Measurements from ENCODE around the gene VPS8.

VPS8 gene, protein sequence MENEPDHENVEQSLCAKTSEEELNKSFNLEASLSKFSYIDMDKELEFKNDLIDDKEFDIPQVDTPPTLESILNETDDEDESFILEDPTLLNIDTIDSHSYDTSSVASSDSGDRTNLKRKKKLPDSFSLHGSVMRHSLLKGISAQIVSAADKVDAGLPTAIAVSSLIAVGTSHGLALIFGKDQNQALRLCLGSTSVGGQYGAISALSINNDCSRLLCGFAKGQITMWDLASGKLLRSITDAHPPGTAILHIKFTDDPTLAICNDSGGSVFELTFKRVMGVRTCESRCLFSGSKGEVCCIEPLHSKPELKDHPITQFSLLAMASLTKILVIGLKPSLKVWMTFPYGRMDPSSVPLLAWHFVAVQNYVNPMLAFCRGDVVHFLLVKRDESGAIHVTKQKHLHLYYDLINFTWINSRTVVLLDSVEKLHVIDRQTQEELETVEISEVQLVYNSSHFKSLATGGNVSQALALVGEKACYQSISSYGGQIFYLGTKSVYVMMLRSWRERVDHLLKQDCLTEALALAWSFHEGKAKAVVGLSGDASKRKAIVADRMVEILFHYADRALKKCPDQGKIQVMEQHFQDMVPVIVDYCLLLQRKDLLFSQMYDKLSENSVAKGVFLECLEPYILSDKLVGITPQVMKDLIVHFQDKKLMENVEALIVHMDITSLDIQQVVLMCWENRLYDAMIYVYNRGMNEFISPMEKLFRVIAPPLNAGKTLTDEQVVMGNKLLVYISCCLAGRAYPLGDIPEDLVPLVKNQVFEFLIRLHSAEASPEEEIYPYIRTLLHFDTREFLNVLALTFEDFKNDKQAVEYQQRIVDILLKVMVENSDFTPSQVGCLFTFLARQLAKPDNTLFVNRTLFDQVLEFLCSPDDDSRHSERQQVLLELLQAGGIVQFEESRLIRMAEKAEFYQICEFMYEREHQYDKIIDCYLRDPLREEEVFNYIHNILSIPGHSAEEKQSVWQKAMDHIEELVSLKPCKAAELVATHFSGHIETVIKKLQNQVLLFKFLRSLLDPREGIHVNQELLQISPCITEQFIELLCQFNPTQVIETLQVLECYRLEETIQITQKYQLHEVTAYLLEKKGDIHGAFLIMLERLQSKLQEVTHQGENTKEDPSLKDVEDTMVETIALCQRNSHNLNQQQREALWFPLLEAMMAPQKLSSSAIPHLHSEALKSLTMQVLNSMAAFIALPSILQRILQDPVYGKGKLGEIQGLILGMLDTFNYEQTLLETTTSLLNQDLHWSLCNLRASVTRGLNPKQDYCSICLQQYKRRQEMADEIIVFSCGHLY (N-terminal part only)

DNA sequence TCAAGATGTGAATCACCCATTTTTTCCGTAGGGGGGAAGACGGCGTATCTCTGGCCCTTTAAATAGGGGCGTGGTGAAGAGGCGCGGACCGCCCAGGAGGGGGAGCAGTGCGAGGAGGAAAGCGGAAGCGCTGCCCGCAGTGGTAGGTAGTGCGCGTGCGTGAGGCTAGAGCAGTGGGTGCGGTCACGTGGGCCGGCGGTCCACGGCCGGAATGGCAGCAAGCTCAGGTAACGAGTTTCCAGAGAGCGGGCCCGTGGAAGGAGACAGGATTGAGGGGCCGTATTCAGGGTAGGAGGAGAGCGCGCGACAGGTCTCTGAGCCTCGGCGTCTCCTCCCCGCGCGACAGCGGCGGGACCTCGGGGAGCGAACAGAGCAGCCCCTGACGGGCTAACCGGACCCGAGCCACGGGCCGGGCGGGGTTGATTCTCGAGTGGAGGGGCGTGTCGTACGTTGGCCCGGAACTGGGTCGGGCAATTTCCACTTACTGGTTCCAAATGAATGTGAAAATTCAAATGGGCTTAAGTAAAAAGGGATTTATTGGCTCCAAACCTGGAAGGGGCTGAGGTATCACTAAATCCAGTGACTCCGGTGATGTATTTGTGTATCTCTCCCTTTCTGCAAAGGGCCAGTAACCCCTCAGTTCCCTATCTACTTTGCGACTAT is at the start of gene VPS8:
Gene VPS8, plus strand, starts transcription at position 168 of the 663 bp plus-strand sequence. CDS start 12,467 bp downstream, outside the sequence.
- peak; percentile 97 for DNase-seq (ENCODE audit: low read depth)

DNA sequence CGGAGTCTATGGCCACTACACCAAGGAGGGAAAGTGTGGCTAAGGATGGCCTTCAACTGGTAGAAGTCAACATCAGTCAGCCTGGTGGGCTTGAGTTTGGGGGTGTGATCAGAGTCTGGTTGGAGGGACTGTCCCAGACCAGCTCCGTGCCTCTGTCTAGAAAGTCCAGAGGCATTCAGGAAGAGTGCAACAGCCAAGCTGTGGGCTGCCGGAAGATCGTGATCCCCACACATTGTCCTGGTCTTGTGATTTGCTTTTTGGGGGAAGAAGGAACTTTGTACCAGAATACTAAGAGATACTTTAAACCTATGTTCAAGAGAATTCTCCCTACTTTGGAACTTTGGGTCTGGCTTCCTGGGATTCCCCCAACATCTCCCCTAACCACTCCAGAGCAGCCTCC is 47.8 kb upstream of the VPS8 start:
- DNase-seq (ENCODE audit: low read depth): no peak

DNA sequence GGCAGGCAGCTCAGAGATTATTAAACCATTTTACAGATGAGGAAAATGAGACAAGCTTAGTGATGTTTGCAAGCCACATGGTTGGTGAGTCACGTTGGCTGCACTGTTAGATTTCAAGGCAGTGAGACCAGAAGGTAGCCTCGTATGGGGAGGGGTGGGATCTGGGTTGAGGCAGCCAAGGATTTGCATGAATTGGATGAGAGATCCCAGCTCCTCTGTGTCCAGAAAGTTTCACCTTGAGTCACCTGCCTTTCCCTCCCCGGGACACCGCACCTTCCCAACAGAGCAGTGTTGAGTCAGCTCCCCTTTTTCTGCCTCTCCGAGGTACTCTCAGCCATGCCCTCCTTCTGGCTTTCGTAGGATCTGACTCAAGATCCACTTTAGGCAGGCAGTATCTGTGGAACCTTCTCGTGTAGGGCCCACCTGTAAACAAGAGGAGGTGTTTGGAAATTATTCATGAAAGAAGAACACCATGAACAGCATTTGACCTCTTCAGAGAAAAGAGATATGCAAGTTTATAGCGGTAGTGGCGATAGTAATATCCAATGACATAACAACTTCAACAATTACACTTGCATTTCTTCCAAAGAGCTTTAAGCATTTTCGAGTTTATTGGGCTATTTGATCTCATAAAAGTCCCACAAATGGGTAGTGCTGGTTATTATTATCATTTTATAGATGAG is 46.8 kb upstream of the VPS8 start:
- no peak for DNase-seq (ENCODE audit: low read depth)

DNA sequence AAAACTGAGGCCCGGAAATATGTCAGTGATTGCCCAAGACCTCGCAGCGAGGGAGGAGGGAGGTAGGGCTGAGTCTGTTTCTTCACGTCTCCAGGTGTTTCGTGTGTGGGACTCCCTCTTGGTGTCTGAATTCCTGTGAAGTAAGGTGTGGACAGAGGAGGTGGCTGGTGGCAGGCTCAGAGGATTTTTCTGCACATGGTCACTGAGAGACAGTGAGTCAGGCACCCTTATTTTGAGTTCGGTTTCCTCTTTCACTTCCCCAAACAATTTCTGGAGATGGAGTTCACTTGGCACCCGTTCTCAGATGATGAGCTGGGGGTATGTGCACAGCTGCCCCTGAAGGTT is 46.3 kb upstream of the VPS8 start:
- no peak for DNase-seq (ENCODE audit: low read depth)

DNA sequence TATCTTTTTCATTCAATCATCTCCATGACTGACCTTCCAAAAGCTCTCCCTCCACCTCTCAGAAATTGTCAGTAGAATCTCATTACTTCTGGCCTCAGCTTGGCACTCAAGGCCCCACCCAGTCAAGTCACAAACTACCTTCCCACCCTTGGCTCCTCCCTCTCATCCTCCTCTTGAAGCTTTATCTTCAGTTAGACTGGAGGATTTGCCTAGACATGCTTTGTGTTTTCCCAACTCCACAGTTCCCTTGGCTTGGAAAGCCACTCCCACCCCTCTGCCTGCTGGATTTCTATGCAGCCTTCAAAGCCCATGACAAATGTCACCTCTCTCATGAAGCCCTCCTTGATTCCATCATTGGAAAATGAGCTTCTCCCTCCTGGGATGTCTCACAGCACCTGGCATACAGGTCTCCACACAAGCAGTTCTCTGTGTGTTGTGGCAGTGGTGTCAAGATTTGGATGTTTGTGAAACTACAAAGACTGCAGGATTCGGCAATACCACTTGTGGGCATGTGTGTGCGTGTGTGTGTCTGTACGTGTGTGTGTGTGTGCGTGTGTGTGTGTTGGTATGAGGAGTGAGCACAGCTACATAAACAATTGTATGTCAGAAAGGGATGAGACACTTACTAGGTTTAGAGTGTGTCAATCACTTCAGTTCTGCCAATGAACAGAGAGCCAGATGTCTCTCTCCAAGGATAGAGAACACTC is 45.3 kb upstream of the VPS8 start:
- DNase-seq (ENCODE audit: low read depth): no peak

DNA sequence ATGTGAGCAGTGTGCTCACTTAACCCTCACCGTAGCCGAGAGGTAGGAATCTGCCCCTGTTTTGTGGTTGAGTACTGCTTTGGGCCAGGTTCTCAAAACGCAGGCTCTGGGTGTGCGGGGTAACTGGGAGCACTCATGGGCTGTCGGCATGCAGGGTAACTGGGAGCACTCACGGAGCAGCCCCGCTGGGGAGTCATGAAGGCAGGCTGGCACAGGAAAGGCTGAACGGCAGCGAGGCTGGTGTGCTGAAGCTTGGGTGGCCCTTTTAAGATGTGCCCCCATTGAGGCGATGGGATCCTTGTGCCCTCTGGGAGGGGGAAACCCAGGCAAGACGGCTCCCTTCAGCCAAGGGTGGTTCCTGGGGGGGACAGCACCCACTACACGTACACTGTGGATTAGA is 44.6 kb upstream of the VPS8 start:
- DNase-seq (ENCODE audit: low read depth): no peak

DNA sequence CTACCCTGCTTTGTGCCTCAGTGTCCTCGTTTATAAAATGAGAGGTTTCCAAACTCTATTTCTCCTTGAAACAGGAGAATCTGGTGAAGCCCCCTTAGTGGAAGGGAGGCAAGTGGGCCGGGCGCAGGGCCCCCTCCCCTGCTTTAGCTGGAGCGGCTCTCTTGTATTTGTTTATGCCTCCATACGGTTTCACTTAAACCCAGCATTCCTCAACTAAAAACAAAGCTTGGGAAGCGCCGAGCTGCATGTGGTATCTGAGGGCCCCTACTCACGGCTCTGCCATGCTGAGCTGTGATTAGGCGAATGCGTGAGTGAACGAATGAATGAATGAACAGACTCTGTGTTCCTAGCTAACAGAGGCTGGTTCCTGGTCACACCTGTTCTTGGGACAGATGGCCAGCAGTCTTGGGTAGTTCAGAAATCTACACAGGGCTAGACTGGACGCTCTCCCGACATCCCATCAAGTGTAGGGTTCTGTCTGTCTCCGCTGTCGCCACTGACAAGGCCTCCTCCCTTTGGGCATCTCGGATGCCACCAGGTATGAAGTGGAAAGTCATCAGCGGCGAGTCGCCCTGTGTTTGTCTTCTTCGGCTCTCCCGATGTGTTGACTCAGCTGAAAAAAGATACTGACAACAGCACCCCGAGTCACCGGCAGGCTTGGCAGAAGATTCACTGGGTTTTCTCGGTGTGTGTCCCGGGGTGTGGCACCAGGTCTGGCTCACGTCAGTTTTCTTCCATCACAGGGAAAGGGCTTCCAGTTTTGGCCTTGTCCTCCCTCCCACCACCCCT is 42.4 kb upstream of the VPS8 start:
- DNase-seq (ENCODE audit: low read depth): no peak

DNA sequence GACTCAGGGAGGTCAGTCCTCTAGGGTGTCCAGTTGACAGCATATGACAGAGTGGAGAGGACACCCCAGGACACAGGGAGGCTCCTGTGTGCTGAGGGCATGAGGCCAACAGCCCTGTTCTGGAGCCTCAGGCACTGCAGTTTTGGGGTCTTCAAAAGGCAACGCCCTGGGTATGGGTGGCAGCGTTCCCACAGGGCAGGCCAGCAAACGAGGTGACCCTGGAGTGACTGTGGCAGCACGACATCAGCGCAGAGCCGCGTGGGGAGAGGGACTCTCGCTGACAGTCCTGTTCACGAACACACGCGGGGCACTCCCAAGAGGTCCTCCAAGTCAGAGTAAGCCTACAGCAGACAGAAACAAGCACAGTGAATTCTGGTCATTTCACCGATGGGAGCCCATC is 41.4 kb upstream of the VPS8 start:
- no peak for DNase-seq (ENCODE audit: low read depth)

DNA sequence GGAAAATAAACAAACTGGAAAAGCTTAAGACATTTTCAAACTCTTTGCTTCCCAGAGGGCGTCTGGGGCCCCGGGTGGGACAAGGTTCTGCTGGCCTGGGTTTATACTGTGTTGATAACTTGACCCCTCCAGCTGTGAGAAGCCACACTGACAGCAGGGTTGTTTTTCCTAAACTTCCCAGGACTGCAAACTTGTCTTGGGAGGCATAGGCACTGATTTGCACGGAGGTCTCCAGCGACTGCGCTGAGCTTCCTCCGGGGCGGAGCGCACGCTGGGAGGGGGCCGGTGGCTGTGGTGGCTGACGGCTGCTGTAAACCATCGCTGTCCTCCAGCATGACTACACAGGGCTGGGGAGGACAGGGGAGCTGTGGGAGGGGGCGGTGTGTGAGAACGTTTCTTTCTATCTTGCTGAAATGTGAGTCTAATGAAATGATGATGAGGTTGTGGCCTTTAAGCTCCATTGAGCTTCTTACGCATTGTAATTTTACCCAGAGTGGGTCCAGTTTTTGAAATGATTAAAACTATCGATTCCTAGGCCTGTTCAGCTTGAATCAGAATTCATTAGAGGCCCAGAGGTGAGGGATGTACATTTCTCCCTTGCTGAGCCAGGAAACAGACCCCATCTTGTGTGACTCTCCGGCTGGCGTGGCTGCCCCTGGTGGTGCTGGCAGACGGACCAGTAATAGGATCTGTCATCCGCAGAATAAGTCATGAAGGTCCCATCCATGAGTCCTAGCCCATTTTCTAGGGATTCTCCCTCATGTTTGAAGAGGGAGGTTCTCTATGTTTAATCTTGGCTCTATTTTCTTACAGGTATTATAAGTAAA is 40.5 kb upstream of the VPS8 start:
- DNase-seq (ENCODE audit: low read depth): no peak

DNA sequence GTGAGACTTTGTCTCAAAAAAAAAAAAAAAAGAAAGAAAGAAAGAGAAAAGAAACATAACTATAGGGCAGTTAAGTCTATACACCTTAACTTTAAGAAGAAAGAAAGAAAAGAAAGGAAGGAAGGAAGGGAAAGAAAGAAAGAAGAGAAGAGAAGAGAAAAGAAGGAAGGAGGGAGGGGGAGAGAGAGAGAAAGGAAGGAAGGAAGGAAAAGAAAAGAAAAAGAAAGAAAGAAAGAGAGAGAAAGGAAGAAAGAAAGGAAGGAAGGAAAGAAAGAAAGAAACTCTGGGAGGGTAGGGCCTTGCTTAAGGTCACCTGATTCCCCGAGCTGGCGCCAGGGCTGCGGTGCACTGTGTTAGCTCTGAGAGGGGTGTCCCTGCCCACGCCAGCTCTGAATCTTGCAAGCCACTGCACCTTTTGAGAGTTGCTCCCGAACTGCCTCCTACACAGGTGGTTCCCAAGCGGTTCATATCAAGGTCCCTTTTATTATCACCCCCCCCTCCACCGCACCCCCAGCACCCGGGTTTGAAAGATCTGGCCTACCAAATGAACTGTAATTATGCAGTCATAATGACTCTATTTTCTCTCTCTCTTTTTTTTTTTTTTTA is 39.2 kb upstream of the VPS8 start:
- DNase-seq (ENCODE audit: low read depth): no peak

DNA sequence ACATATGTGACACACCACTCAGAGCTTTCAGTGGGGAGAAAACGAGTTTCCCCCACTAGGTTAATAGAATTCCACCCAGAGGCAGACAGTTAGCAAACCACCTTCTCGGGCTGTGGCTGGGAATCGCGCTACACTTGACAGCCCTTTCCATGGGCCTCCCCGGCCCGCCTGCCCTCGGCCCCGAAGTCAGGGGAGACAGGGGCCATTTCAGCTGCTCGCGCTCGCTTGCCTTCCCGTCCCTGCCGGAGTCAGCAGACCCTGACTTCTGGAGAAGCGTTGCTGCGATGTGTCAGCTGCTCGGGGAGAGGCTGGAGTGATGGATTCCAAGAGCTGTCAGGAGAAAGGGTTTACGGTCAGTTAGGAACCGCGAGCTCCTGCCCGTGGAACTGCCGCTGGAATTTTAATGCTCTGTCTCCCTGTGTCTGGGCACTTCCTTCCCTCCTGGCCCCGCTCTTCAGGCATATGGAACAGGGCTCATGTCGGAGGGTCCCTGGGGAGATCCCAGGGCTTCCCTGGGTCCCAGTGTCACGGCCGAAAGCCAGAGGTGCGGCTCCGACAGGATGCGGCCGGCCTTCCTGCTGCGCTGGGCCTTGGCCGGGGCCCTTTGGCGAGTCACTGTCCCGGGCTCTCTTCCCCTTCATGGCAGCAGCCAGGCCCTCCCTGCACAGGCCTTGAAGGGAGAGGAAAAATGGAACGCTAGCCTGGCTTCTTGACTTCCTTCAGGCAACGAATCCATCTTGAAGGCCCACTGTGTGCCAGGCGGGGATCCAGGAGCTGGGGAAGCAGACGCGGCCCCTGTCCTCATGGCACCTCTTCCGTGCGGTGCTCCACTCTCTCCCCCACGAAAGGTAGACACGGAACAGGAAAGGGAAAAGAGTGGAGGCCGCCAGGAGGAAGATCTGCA is 38.4 kb upstream of the VPS8 start:
- no peak for DNase-seq (ENCODE audit: low read depth)

DNA sequence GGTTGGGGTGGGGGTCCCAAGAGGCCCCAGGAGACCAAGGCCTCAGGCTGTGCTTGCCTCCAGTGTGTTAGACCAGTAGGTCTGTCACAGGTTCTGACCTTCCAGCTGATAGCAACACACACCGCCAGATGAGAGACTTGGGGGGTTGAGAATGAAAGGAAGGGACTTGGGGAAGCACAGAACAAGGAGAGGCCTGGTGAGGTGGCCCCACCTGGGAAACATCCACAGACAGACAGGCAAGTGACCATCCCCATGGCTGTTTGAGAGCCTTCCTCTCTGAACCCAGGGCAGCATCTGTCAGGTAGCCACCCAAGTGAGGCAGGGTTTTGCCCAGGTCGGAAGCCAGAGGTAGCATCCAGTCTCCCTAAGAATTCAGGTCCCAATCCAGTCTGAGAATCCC is 35.0 kb upstream of the VPS8 start:
- DNase-seq (ENCODE audit: low read depth): no peak

DNA sequence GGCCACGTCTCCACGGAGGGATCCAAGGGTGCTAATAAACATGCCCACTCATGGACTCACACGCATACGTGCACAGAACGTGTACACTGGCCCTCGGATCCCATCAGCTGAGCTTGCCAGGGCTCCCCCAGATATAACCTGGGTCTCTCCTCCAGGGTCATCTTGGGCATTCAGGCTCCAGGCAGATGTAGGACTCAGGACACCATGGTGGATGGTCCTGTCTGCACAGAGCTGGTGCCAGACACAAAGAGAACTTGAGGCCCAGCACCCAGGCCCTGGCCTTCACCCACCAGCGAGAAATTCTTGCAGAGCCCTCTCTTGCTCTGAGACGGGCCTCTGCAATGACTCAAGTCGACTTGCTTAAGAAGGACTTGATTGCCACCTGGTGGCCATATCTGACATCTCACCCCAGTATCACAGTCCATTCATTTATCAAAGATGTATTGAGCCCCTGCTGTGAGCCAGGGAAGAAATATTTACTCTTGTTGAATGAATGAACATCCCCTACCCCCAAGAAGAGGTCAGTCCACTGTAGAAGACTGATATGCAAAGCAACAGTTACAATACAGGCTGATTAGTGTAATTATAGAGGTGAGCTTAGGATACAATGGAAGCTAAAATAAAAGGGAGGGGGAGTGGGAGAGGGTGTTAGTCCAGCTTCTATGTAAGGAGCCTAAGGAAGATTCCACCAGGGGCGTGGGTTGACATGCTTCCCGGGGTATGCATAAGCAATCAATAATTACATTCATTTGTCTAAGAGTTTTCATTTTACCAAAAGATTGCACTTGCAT is 34.2 kb upstream of the VPS8 start:
- DNase-seq (ENCODE audit: low read depth): peak; percentile 76

DNA sequence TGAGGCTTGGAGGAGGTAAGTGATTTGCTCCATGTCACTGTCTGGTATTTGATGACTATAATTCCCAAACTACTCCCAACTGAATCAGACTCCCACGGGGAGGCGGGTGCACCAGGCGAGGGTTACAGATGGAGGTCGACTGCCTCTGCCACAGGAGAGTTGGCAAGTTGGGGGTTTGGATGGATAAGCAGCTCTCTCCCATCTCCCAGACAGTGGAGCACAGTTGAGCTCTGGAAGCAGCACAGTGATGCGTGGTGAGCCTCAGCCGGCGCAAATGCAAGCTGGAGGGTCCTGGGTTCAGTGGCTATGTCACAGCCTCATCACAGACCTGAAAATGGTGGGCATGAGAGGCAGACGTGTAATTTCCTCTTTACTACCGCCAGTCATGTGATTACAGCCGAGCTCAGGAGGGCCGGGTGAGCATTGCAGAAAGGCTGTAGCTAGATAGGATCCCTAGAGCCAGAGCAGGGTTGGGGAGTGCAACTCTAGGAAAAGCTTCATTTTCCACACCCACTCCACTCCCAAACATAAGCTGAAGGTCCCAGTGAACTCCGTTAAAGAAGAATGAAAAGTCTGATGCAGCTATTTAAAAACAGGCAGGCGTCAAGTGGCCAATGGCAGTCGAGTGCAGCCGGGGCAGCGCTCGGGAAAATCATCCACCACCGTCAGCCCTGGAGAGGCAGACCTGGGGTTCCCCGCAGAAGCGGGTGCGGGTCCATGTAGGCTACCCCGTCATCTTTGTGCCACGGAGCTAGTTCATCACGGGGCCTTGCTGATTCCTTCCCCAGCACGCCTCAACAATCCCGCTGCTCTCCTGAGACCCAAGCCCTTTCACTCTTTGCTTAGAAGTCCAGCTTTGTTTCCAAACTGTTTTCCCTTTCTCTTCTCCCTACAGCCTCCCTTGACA is 33.3 kb upstream of the VPS8 start:
- no peak for DNase-seq (ENCODE audit: low read depth)

DNA sequence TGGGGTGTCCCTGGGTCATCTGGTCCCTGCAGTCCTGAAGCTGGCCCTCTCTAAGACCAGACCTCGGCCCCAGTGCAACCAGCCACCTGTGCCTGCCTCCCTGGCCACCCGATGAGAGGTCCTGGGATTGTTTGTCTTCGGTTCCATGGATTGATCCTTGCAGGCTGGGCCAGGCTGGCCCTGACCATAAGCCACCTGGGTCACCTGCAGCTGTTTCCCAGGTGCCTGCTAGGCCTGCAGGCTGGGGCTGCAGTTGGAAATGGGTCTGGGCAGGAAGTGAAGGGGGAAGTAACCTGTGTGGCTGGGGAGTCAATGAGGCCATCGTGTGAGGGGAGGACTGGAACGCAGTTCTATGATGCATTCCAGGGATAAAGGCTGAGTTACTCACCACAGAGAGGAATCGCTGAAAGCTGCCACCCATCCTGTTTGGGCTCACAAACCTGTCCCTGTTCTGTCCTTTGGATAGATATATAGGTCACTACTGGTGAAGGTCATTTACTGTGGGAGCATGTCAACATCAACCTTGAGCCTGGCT is 30.9 kb upstream of the VPS8 start:
- no peak for DNase-seq (ENCODE audit: low read depth)
